HG03045 (cell line): ENCODE data around the gene SET.

Experiments used
- ATAC-seq: cut with Tn5 transposase; IDR thresholded peaks from one replicate; pipeline ENCODE4 v1.9.1; 2021; ENCODE audit warnings: mild to moderate bottlenecking, moderate library complexity; ENCODE audit not compliant: unreplicated experiment

SET gene

GRCh38 chr9:128728298-128728697, 39.3 kb downstream of the SET start:
- ATAC-seq = no peak

GRCh38 chr9:128729302-128729701, 40.3 kb downstream of the SET start:
- no peak for ATAC-seq

- no peak for ATAC-seq
Observed at GRCh38 chr9:128729766-128730517, 40.9 kb downstream of the SET start.

- no peak for ATAC-seq
Observed at GRCh38 chr9:128731093-128731492, 42.1 kb downstream of the SET start.

- ATAC-seq = no peak
Observed at GRCh38 chr9:128731691-128732090, 42.7 kb downstream of the SET start.

- no peak for ATAC-seq
Observed at GRCh38 chr9:128732576-128732975, 43.6 kb downstream of the SET start.

- ATAC-seq = no peak
Observed at GRCh38 chr9:128733256-128733655, 44.2 kb downstream of the SET start.

- ATAC-seq = no peak
Observed at GRCh38 chr9:128735373-128735772, 46.4 kb downstream of the SET start.

- no peak for ATAC-seq
Observed at GRCh38 chr9:128742401-128742800, 53.4 kb downstream of the SET start.

- no peak for ATAC-seq
Observed at GRCh38 chr9:128743421-128743820, 54.4 kb downstream of the SET start.
